Measurements from ENCODE around the gene ITIH6. TPM values are rescaled to one million over a fixed set of nuclear protein-coding genes. Genes with fewer than 3 reads are reported as not detected.

Gene ITIH6
- total RNA-seq, 1 donor from 2014 or later, result not detected

DNA sequence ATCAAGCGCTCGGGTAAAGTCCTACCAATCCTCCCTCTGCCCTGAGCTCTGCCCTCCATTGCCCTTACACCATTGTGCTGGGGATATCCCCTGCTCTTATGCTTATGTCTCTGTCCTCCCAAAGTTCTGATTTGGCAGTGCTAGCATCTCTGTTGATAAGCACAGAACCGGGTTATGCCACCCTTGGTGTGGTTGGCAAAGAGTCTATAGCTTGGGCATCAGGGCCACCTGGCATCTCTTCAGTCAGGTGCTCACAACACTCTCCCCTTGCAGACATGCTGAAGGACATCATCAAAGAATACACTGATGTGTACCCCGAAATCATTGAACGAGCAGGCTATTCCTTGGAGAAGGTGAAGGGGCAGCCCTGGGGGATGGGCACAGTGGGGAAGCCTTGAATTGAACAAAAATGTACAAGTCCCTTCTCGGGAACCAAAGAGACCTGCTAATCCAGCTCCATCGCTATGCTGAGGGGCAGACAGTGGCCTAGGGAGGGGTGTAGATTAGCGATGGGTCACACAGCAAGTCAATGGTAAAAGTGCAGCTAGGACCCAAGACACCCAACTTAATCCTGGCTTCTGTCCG, 13.3 kb upstream of the ITIH6 start:
- TF ChIP-seq, protein P1, sequence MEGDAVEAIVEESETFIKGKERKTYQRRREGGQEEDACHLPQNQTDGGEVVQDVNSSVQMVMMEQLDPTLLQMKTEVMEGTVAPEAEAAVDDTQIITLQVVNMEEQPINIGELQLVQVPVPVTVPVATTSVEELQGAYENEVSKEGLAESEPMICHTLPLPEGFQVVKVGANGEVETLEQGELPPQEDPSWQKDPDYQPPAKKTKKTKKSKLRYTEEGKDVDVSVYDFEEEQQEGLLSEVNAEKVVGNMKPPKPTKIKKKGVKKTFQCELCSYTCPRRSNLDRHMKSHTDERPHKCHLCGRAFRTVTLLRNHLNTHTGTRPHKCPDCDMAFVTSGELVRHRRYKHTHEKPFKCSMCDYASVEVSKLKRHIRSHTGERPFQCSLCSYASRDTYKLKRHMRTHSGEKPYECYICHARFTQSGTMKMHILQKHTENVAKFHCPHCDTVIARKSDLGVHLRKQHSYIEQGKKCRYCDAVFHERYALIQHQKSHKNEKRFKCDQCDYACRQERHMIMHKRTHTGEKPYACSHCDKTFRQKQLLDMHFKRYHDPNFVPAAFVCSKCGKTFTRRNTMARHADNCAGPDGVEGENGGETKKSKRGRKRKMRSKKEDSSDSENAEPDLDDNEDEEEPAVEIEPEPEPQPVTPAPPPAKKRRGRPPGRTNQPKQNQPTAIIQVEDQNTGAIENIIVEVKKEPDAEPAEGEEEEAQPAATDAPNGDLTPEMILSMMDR (IDR thresholded peaks at IDR 0.05; ENCODE audit: borderline replicate concordance), result no peak
- Histone ChIP-seq H3K36me3 (peaks cover 63% of the 10 kb centered on the region), H3K27me3 (ENCODE audit: low read depth) (no peaks in the 10 kb centered on the region), H3K27ac (replicated peaks) (no peak overlapping the region), H3K4me1 (peaks cover 12% of the 10 kb centered on the region), H3K9me3 (replicated peaks) (no peaks in the 10 kb centered on the region), H3K4me3 (no peak overlapping the region)
- DNase-seq, result no peak
- intact Hi-C loops (cut with micrococcal nuclease), result no loop called here

GRCh38 chrX:54810532-54810931, 12.5 kb upstream of the ITIH6 start:
- Histone ChIP-seq H3K9me3 (replicated peaks) (no peaks in the 10 kb centered on the region), H3K27ac (replicated peaks) (no peak overlapping the region), H3K4me1 (peaks cover 12% of the 10 kb centered on the region), H3K4me3 (no peak overlapping the region), H3K27me3 (ENCODE audit: low read depth) (no peaks in the 10 kb centered on the region), H3K36me3 (peaks cover 55% of the 10 kb centered on the region)
- DNase-seq, result no peak
- TF ChIP-seq, protein P1 (IDR thresholded peaks at IDR 0.05; ENCODE audit: borderline replicate concordance), result no peak
- intact Hi-C loops (cut with micrococcal nuclease), result no loop called here

DNA sequence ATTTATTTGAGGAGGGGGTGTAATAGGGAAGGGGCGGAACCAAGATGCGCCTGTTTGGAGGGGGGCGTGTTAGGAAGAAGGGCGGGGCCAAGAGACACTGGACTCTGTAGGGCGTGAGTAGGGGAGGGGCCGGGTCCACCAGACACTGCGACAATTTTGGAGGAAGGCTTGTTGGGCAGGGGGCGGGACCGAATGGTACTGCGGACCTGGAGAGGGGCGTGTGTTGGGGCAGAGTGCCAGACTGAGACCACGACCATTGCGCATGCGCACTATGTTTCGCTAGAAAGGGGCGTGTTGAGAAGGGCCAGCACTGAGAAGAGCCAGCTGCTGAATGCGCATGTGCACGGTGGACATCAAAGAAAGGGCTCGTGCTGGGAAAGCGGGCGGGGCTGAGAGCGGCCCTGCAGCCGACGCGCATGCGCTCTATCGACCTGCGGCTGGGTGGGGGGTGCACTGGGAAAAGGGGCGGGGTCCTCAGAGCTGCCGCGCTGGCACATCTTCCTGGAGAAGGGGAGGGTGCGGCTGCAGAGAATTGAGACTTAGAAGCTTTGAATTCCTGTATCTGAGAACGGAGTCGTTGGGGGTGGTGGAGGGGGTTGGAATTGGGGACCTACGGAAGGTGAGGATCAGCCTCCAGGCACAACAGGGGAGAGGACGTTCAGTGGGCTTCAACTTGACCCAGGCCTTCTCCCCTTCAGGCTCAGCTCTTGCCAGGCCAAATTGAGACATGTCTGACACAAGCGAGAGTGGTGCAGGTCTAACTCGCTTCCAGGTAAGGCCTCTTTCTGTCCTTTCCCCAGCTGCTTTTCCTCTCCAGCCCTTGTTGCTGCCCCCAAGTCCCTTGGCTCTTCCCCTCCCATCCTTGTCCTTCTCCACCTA, 10.8 kb upstream of the ITIH6 start:
- Histone ChIP-seq H3K4me3 (peak overlapping the region; percentile 81), H3K4me1 (peaks cover 12% of the 10 kb centered on the region), H3K27ac (replicated peaks) (peak overlapping the region; percentile 89), H3K27me3 (ENCODE audit: low read depth) (no peaks in the 10 kb centered on the region), H3K36me3 (peaks cover 38% of the 10 kb centered on the region), H3K9me3 (replicated peaks) (no peaks in the 10 kb centered on the region)
- peak; percentile 90 for DNase-seq
- intact Hi-C loops (cut with micrococcal nuclease), result no loop called here
- TF ChIP-seq, protein P1 (IDR thresholded peaks at IDR 0.05; ENCODE audit: borderline replicate concordance), result no peak

GRCh38 chrX:54808109-54808604, 10.1 kb upstream of the ITIH6 start:
- intact Hi-C loops (cut with micrococcal nuclease), result no loop called here
- peak; percentile 76 for DNase-seq

DNA sequence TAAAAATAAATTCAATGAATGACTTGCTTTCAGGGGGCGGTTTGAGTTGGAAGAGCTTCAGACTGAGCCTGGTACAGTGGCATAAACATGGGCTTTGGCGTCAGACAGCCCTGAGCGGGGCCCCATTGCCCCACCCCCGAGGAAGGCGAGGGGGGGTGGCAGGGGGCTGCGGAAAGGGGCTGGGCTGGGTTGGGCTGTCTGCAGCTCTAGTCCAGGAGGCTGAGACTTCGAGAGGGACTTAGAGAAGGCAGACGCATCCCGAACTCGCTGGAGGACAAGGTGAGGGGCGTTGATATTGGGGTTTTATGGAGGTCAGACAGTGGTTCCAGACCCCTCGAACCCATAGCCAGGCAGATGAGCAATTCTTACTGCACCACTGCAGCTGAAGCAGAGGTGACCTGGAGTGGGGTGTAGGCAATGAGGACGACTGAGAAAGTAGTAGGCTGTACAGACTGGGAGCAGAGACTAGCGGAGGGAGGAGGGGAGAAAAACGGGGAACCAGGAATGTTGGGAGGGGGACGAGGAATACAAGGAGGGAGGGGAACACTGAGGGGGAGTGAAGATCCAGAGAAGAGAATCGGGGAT, 9.6 kb upstream of the ITIH6 start, which contains the start of gene MAGED2:
TSS of gene MAGED2 (plus strand) at position 222 of the 585 bp plus-strand sequence. CDS start 1,587 bp downstream, outside the sequence.
- peak within 1 kb of the TSS; percentile 89 for H3K27ac ChIP-seq (replicated peaks)
- no peaks in the 10 kb centered on the region for H3K27me3 ChIP-seq (ENCODE audit: low read depth)
- peaks cover 12% of the 10 kb centered on the region for H3K4me1 ChIP-seq
- intact Hi-C loops (cut with micrococcal nuclease), result no loop called here
- H3K9me3 ChIP-seq (replicated peaks), result no peaks in the 10 kb centered on the region
- TF ChIP-seq, protein P1 (IDR thresholded peaks at IDR 0.05; ENCODE audit: borderline replicate concordance), result no peak
- H3K4me3 ChIP-seq, result peak within 1 kb of the TSS; percentile 81
- peaks cover 27% of the 10 kb centered on the region for H3K36me3 ChIP-seq
- peak; percentile 25 for DNase-seq

More at GRCh38 chrX:54808109-54808604, 10.1 kb upstream of the ITIH6 start:
- no peaks in the 10 kb centered on the region for H3K27me3 ChIP-seq (ENCODE audit: low read depth)
- TF ChIP-seq, protein P1 (IDR thresholded peaks at IDR 0.05; ENCODE audit: borderline replicate concordance), result no peak
- no peaks in the 10 kb centered on the region for H3K9me3 ChIP-seq (replicated peaks)
- H3K4me1 ChIP-seq, result peaks cover 12% of the 10 kb centered on the region
- H3K36me3 ChIP-seq, result peaks cover 32% of the 10 kb centered on the region
- H3K4me3 ChIP-seq, result peak overlapping the region; percentile 81
- peak overlapping the region; percentile 89 for H3K27ac ChIP-seq (replicated peaks)

Data from left ventricle myocardium inferior (tissue), 1 donor.